HG03378 (cell line): Measurements from ENCODE around the gene CEP164.

Experiments
- ATAC-seq: cut with Tn5 transposase; IDR thresholded peaks from one replicate; pipeline ENCODE4 v1.9.1; 2021; ENCODE audit warnings: mild to moderate bottlenecking, moderate library complexity; ENCODE audit not compliant: unreplicated experiment

Gene CEP164

DNA sequence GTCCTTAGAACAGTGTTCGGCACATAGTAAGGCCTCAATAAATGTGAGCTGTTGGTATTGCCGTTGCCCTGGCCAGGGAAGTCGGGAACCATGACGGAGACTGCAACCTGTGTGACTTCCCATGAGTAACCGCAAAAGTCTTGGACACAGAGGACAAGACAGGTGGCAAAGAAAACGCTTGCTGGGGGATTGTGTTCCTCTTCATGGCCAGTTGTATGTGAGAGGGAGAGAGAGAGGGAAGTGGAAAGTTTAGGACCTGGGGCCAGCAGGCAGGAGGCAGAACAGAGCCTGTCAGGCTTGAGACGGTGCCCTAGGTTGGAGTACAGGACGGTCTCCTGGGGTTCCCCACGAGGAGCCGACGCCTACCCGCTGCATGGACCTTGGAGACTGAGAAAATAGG lies 90.2 kb downstream of the CEP164 start:
- ATAC-seq, result no peak

DNA sequence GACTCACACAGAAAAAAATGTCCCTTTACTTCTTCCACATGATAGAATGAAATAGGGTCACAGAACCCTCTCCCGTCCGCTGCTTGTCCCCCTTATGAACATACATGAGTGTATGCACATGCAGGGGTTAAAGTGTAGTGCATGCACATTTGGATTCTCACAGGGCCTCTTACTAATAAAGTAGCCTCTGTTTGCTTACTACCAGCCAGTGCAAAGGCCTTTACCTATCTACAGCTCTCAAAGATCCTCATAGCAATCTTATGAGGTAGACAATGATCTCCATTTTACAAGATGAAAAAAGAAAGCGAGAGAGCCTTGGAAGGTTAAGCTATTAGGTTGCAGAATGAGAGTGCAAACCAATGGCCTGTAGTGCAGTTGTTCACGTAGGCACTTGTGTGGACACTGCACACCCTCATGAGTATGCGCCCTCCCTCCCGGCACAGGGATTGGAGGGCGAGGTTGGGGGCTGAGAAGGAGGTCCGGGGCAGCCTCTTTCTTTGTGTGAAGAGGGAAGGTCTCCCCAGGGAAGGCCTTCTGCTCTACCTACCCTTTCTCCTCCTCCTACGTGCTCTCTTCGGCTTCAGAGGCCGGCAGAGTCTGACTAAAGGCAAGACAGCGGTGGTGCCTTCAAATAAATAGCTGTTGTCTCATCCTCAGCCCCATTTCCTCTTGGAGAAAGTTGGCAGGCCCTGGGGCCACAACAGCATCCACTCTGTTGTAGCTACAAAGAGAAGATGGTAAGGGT lies 91.3 kb downstream of the CEP164 start:
- ATAC-seq, result no peak

DNA sequence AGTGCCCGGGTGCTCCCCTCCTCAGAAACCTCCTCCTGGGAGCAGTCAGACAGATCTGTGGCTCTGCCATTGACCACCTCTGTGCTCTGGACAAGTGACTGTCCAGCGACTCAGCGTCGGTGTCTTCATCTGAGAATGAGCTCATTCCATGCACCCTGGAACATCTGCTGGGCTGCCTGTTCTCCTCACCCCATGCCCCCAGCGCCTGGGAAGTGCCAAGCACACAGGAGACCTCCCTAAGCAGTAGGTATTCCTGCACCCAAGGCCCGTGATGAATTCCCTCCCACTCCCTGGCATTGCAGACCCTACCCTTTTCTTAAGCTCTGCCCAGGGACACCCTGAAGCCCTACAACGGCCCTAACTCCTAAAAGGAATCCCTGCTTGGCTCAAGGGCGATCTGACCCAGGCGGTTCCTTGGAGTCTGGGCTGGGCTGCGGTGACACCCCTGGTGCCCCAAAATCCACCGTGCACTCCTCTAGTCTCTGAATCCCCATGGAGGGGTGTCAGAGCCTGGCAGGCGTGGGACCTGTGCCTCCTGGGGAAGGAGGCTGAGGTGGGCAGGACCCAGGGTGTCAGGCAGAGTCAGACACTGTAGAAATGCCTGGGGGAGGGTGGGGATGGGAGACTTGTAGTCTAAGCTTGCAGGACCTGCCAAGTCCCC lies 92.0 kb downstream of the CEP164 start:
- no peak for ATAC-seq

- ATAC-seq, result no peak
Observed at GRCh38 chr11:117420143-117420485, 92.5 kb downstream of the CEP164 start.

- no peak for ATAC-seq
Observed at GRCh38 chr11:117420598-117420997, 92.9 kb downstream of the CEP164 start.

- ATAC-seq, result no peak
Observed at GRCh38 chr11:117421041-117421440, 93.4 kb downstream of the CEP164 start.

DNA sequence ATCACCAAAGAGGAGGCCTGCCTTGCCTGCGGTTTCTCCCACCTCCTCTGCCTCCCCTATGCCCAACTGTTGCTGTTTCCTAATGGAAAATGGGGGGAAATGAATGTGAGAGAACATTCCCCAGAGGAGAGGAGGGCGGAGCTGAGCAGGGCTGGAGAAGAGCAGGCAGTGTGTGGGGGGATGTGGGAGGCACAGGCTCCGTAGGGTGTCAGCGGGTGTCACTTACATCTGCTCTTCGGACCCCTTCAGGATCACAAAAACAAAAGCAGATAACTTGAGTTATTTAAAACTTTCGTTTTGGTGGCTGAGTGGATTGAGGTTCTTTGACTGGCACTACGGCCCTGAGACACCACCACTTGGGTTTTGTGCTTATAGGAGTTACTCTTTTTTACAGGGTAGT lies 93.8 kb downstream of the CEP164 start:
- ATAC-seq, result no peak

- no peak for ATAC-seq
Observed at GRCh38 chr11:117423046-117423575, 95.5 kb downstream of the CEP164 start.

GRCh38 chr11:117424781-117425180 lies 97.1 kb downstream of the CEP164 start:
- no peak for ATAC-seq

DNA sequence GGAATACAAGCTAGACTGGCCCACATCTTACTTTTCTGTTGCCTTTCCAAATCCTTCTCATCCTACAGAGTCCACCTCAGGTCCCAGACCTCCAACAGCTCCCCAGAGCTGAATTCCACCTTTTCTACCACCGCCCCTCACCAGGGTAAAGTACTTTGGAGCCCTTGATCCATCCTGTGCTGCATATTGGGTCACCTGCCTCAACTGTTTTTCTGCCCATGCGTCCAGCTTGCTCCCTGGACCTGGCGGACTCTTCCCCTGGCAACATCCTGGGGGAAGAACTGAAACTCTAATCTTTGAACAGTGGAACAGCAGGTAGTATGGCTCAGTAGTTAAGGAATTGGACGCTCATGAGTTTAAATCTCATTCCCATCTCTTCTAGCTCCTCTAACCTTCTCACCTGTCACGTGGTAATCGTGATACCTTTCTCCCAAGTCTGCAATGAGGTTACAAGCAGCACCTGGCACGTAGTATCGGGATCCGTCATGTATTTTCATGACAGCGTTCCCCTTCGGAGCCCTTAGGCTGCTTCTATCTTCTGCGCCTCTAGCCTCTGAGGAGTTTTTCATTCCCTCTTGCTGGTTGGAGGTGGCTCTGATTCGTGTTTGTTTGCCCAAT lies 98.1 kb downstream of the CEP164 start:
- no peak for ATAC-seq

DNA sequence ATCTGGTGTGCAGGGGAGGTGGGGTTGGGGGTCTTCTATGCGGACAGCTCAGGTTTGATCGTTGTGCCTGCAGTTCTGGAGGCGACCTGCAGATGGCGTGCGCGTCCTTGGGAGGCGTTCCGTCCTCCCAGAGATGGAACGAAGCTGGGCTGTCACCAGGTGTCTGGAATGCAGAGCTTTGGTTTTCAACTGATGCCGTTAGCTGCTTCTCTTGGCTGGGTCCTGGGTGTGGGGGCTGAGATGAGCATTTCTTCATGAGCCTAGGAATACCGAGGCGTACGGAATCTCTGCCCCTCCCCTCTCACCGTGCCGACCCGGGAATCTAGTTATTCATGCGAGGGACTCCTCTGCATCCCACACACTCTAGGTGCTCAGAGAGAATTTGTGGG lies 98.6 kb downstream of the CEP164 start:
- ATAC-seq, result no peak

DNA sequence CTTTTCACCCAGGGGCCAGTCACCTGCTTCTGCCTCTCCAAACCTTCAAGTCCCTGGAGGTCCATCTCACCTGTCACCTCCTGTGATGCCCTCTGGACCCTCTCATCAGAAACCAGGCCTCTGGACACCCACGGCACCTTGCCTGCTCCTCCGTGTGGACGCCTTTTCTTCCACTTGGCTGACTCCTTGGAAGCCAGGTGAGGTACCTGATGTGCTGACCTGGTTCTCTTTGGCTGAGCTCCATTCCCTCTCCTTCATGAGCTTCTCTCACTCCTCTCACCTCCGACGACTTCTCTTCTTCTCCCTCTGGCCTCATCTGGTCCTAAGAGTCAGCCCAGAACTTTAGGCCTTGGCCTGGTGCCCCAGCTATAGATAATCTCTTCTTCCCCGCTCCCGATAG lies 99.3 kb downstream of the CEP164 start:
- no peak for ATAC-seq

DNA sequence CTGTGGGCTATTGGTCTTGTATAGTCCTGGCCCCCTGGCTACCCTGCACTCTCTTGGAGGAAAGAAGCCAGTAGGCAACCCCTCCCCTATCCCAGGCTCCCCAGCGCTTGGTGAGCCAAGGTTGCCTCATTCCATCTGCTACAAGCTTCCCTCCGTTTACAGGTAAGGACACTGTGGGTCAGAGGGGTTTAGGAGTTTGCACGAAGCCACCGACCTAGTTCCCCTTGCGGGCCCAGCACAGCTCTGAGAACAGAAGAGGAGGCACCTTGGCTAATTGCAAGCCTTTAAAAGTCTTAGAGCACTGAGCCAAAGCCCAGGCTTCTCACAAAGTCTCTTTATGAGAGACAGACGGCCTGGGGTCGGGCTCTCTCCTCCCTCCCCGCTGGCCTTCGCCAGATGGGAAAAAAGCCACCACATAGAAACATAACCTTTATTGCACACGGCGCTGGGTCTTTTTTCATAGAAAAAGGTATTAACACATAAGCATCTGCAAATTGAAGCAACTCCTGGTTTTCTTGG lies 99.8 kb downstream of the CEP164 start:
- no peak for ATAC-seq

GRCh38 chr11:117428186-117428855 lies 100.7 kb downstream of the CEP164 start:
- no peak for ATAC-seq

- ATAC-seq, result no peak
Observed at GRCh38 chr11:117428856-117429229, 101.2 kb downstream of the CEP164 start.

- no peak for ATAC-seq
Observed at GRCh38 chr11:117430293-117430955, 102.8 kb downstream of the CEP164 start.

DNA sequence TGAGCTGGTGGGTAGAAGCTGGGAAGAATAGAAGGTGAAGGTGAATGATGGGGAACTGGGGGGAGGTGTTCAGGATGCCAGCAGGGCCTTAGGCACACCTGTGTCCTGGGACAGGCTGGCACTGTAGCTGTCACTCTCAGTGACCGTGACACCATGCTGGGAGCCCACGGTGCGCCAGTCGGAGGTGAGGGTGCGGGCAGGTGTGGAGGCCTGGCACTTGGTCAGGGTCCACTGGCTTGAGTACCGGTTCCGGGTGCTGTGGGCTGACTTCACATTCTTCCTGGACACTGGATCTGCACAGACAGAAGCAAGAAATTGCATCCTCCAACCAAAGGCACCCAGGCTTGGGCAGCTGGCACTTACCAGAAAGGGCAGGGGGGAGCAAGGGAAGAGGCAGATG lies 103.8 kb downstream of the CEP164 start:
- ATAC-seq, result no peak

DNA sequence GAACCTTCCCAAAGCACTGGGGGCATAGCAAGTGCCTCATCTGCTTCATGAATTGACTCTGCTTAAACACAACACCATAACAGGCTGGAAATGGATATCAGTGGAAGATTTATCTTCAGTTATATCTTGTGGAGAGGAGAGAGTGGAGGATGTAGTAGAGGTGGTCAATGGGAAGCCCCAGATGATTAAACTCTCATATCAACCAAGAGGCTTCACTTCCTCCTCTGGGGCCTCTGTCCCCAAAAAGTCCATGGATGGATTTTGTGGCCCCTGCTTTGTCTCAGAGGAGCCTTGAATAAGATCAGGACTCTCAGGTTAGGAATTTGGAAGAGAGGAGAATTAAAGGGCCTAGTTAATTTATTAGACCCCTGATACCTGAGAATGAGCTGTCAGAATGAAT lies 106.1 kb downstream of the CEP164 start:
- ATAC-seq, result no peak

DNA sequence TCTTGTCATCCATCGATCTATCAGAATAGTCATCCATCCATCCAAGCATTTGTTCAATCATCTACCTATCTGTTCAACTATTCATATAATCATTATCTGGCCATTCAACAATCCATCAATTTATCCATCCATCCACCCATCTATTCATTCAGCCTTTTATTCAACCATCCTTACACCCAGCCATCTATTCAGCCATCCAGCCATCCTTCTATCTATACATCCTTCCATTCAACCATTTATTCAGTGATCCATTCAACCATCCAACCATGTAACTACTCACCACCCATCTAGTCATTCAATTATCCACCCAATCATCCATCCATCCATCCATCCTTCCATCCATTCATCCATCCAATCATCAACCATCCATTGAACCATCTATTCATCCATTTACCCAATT lies 106.8 kb downstream of the CEP164 start:
- no peak for ATAC-seq

GRCh38 chr11:117435326-117435725 lies 107.7 kb downstream of the CEP164 start:
- ATAC-seq, result no peak
